RWPE2 (cell line): ENCODE data around the gene DDC.

Source experiments
- ATAC-seq: fragments of 200-7000 bp; cut with Tn5 transposase; 3 replicates; pipeline ENCODE4 v1.9.1; 2021; ENCODE audit warnings: low read depth
- DNase-seq: peaks from one replicate; pipeline ENCODE4 v3.0.0-alpha.2; 2020; ENCODE audit warnings: low spot score
- H3K27ac ChIP-seq: fragments of 450-650 bp; 2 replicates; pipeline ENCODE4 v1.5.1; 2017; ENCODE audit warnings: mild to moderate bottlenecking; ENCODE audit not compliant: poor library complexity, severe bottlenecking
- H3K27me3 ChIP-seq: fragments of 250-450 bp; sonication (Bioruptor Pico); 2 replicates; pipeline ENCODE4 v1.5.1; 2021; ENCODE audit warnings: mild to moderate bottlenecking, moderate library complexity; ENCODE audit not compliant: insufficient read depth, poor library complexity, severe bottlenecking
- H3K36me3 ChIP-seq: fragments of 250-450 bp; sonication (Bioruptor Pico); 2 replicates; pipeline ENCODE4 v1.5.1; 2020; ENCODE audit warnings: low read depth, mild to moderate bottlenecking, moderate library complexity
- H3K4me1 ChIP-seq: fragments of 250-450 bp; sonication (Bioruptor Pico); 2 replicates; pipeline ENCODE4 v1.5.1; 2021; ENCODE audit warnings: mild to moderate bottlenecking, moderate library complexity; ENCODE audit not compliant: insufficient read depth, poor library complexity, severe bottlenecking
- H3K4me3 ChIP-seq: fragments of 250-450 bp; sonication (Bioruptor Pico); 2 replicates; pipeline ENCODE4 v1.5.1; 2021; ENCODE audit warnings: mild to moderate bottlenecking, moderate library complexity; ENCODE audit not compliant: severe bottlenecking
- H3K9me3 ChIP-seq: fragments of 250-450 bp; sonication (Bioruptor Pico); 2 replicates; pipeline ENCODE4 v1.5.1; 2021; ENCODE audit warnings: mild to moderate bottlenecking, moderate library complexity; ENCODE audit not compliant: severe bottlenecking
- CTCF ChIP-seq: fragments of 450-650 bp; IDR thresholded peaks from one replicate; pipeline ENCODE4 v1.5.1; 2017; ENCODE audit warnings: mild to moderate bottlenecking, moderate library complexity; ENCODE audit not compliant: poor library complexity, severe bottlenecking

Gene DDC

GRCh38 chr7:50492770-50493519, 72.3 kb downstream of the DDC start:
- Histone ChIP-seq H3K36me3 (no peaks in the 10 kb centered on the region), H3K27me3 (no peaks in the 10 kb centered on the region), H3K9me3 (peaks cover 14% of the 10 kb centered on the region), H3K4me3 (no peak overlapping the region), H3K4me1 (peaks cover 15% of the 10 kb centered on the region), H3K27ac (no peak overlapping the region)
- TF ChIP-seq CTCF = no peak
- no peak for ATAC-seq
- no peak for DNase-seq

GRCh38 chr7:50491943-50492342, 73.3 kb downstream of the DDC start:
- H3K4me1 ChIP-seq = peaks cover 5% of the 10 kb centered on the region
- peaks cover 14% of the 10 kb centered on the region for H3K9me3 ChIP-seq
- no peak for ATAC-seq
- no peak overlapping the region for H3K4me3 ChIP-seq
- DNase-seq = no peak
- no peaks in the 10 kb centered on the region for H3K36me3 ChIP-seq
- TF ChIP-seq CTCF = no peak
- no peak overlapping the region for H3K27ac ChIP-seq
- no peaks in the 10 kb centered on the region for H3K27me3 ChIP-seq

- TF ChIP-seq CTCF = no peak
- ATAC-seq = no peak
- Histone ChIP-seq H3K4me1 (peaks cover 3% of the 10 kb centered on the region), H3K9me3 (peaks cover 14% of the 10 kb centered on the region), H3K27me3 (no peaks in the 10 kb centered on the region), H3K4me3 (no peak overlapping the region), H3K36me3 (no peaks in the 10 kb centered on the region), H3K27ac (no peak overlapping the region)
- no peak for DNase-seq
Observed at GRCh38 chr7:50491209-50491608, 74.0 kb downstream of the DDC start.

GRCh38 chr7:50488379-50488778, 76.8 kb downstream of the DDC start:
- H3K27ac ChIP-seq = no peak overlapping the region
- peaks cover 14% of the 10 kb centered on the region for H3K9me3 ChIP-seq
- DNase-seq (no peak), ATAC-seq (no peak)
- no peak overlapping the region for H3K4me3 ChIP-seq
- peaks cover 3% of the 10 kb centered on the region for H3K4me1 ChIP-seq
- H3K27me3 ChIP-seq = no peaks in the 10 kb centered on the region
- H3K36me3 ChIP-seq = no peaks in the 10 kb centered on the region
- no peak for TF ChIP-seq CTCF

GRCh38 chr7:50486512-50486911, 78.7 kb downstream of the DDC start:
- H3K4me1 ChIP-seq = peaks cover 3% of the 10 kb centered on the region
- no peak for ATAC-seq
- no peak overlapping the region for H3K4me3 ChIP-seq
- no peaks in the 10 kb centered on the region for H3K36me3 ChIP-seq
- H3K27ac ChIP-seq = no peak overlapping the region
- H3K27me3 ChIP-seq = no peaks in the 10 kb centered on the region
- DNase-seq = no peak
- TF ChIP-seq CTCF = no peak
- peaks cover 14% of the 10 kb centered on the region for H3K9me3 ChIP-seq
